Peyer's patch (tissue), 4 donors: ENCODE data around the gene BTBD6.

Experiments
- POLR2A ChIP-seq, 2 donors: fragments of 450-650 bp; IDR thresholded peaks; one replicate each; pipeline ENCODE4 v1.5.1; 2017; ENCODE audit warnings: antibody characterized with exemption in 2 of 2, mild to moderate bottlenecking in 2 of 2, moderate library complexity in 2 of 2
- TF ChIP-seq, protein P1 (sequence below), 6 experiments: fragments of 450-650 bp in 4 of 6; fragments of 200-600 bp in 2 of 6; sonication (generic) in 1 of 6; IDR thresholded peaks; one replicate each; pipeline ENCODE4 v1.5.1; 2017 to 2019; ENCODE audit warnings: antibody characterized with exemption in 6 of 6, mild to moderate bottlenecking in 3 of 6, moderate library complexity in 1 of 6

DNA sequence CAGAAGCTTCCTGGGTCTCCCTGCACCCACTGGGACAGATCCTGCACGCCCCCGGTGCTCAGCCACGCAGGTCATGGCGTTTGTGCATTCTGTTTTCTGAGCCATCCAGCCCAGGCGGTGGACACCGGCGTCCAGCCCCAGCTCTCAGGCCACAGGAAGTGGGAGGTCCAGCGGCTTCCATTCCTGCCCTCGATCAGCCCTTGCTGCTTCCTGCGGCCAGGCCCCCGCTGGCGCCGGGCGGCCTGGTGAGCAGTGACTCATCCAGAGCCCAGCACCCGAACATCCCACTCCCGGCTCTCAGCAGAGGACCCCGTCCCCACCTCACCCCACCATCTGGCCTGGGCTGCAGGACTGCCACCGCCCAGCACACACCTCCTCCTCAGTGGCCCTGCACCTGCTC, 49.2 kb upstream of the BTBD6 start:
- TF ChIP-seq, protein P1, sequence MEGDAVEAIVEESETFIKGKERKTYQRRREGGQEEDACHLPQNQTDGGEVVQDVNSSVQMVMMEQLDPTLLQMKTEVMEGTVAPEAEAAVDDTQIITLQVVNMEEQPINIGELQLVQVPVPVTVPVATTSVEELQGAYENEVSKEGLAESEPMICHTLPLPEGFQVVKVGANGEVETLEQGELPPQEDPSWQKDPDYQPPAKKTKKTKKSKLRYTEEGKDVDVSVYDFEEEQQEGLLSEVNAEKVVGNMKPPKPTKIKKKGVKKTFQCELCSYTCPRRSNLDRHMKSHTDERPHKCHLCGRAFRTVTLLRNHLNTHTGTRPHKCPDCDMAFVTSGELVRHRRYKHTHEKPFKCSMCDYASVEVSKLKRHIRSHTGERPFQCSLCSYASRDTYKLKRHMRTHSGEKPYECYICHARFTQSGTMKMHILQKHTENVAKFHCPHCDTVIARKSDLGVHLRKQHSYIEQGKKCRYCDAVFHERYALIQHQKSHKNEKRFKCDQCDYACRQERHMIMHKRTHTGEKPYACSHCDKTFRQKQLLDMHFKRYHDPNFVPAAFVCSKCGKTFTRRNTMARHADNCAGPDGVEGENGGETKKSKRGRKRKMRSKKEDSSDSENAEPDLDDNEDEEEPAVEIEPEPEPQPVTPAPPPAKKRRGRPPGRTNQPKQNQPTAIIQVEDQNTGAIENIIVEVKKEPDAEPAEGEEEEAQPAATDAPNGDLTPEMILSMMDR (IDR thresholded peaks at IDR 0.05), result no peak
- TF ChIP-seq POLR2A (IDR thresholded peaks at IDR 0.05), result no peak
